ENCODE measurements around the gene CRYL1.

The CRYL1 gene

DNA sequence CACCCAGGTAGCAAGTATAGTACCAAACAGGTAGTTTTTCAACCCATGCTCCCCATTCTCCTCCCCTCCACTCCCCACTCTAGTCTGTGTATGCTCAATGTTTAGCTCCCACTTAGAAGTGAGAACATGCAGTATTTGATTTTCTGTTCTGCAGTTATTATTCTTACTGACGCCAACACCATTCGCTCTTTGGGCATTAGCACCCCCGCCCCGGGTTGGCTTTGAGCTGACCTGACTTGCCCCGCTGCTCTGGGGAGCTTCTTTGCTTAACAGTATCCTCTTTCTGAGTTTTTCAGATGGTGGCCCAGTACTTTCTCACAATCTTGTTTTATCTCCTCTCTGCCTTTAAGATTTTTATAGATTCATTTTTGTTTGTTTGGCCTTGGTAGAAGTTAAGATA, 138.7 kb downstream of the CRYL1 start:
- H3K4me2 ChIP-seq (ENCODE audit: low read length) = no peak overlapping the region
- no peaks in the 10 kb centered on the region for H3K79me2 ChIP-seq (ENCODE audit: control insufficient read depth, low read length)
- H4K20me1 ChIP-seq (ENCODE audit: control insufficient read depth, insufficient read depth, low read depth, low read length) = no peaks in the 10 kb centered on the region
- no peaks in the 10 kb centered on the region for H3F3A ChIP-seq (ENCODE audit: control insufficient read depth, insufficient read depth)
- no peaks in the 10 kb centered on the region for H3K9me3 ChIP-seq (ENCODE audit: control insufficient read depth, insufficient read depth, low read length)
- no peak overlapping the region for H3K4me3 ChIP-seq (ENCODE audit: low read length)
- no peak overlapping the region for H3K27ac ChIP-seq (ENCODE audit: low read depth, low read length)
- TF ChIP-seq CTCF (IDR thresholded peaks at IDR 0.05; ENCODE audit: low read depth, low read length, poor library complexity, severe bottlenecking) = no peak
- TF ChIP-seq EZH2phosphoT487 (IDR thresholded peaks at IDR 0.05; ENCODE audit: borderline replicate concordance, low read length) = no peak
- H3K27me3 ChIP-seq (ENCODE audit: control insufficient read depth, low read length) = no peaks in the 10 kb centered on the region
- H3K9me2 ChIP-seq (replicated peaks; ENCODE audit: control insufficient read depth, low read length) = no peaks in the 10 kb centered on the region
- H3K36me3 ChIP-seq (ENCODE audit: control insufficient read depth, low read length) = no peaks in the 10 kb centered on the region
- no peaks in the 10 kb centered on the region for H3K4me1 ChIP-seq (ENCODE audit: control insufficient read depth, low read length)

DNA sequence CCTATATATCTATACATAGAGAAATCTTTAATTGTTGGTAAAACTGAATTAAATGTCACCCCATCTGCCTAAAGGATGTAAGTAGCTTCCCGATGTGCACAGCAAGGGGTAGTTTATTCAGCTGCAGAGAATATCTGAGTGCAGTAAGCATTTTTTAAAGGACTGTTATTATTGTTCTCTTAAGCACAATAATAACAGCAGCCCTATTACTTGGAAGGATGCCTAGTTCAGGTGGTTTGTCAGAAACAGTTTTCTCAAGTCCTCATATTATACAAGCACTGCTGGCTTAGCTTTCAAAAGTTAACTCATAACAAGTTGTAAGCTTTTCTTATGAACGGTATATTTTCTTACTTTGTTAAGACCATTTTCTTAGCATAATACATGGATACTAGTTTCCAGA, 142.6 kb downstream of the CRYL1 start:
- Histone ChIP-seq H3K79me2 (ENCODE audit: control insufficient read depth, low read length) (no peaks in the 10 kb centered on the region), H3F3A (ENCODE audit: control insufficient read depth, insufficient read depth) (no peaks in the 10 kb centered on the region), H3K4me2 (ENCODE audit: low read length) (no peak overlapping the region), H3K4me1 (ENCODE audit: control insufficient read depth, low read length) (no peaks in the 10 kb centered on the region), H3K9me3 (ENCODE audit: control insufficient read depth, insufficient read depth, low read length) (no peaks in the 10 kb centered on the region), H3K27me3 (ENCODE audit: control insufficient read depth, low read length) (no peaks in the 10 kb centered on the region), H3K4me3 (ENCODE audit: low read length) (no peak overlapping the region), H3K27ac (ENCODE audit: low read depth, low read length) (no peak overlapping the region), H3K9me2 (replicated peaks; ENCODE audit: control insufficient read depth, low read length) (no peaks in the 10 kb centered on the region), H4K20me1 (ENCODE audit: control insufficient read depth, insufficient read depth, low read depth, low read length) (no peaks in the 10 kb centered on the region), H3K36me3 (ENCODE audit: control insufficient read depth, low read length) (no peaks in the 10 kb centered on the region)
- TF ChIP-seq EZH2phosphoT487 (IDR thresholded peaks at IDR 0.05; ENCODE audit: borderline replicate concordance, low read length) = no peak
- no peak for TF ChIP-seq CTCF (IDR thresholded peaks at IDR 0.05; ENCODE audit: low read depth, low read length, poor library complexity, severe bottlenecking)

DNA sequence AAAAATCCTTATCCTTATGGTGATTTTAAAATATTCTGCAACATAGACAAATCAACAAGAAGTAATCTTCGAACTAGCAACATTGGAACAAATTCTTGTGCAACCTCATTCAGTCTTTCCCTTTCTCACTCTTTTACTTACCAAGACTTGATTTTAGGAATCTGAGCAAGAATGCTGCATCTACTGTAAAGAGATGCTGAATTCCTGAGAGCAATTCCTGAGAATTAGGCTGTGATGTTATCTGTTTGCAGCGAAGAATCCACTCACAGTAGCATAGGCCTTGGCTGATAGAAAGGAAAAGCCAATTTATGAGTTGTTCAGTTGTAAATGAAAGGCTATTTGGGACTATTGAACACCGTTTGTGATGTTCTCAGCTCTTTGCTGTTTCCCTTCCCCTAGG, 144.3 kb downstream of the CRYL1 start:
- no peaks in the 10 kb centered on the region for H3K79me2 ChIP-seq (ENCODE audit: control insufficient read depth, low read length)
- H3K4me3 ChIP-seq (ENCODE audit: low read length) = no peak overlapping the region
- no peaks in the 10 kb centered on the region for H3K27me3 ChIP-seq (ENCODE audit: control insufficient read depth, low read length)
- no peak overlapping the region for H3K4me2 ChIP-seq (ENCODE audit: low read length)
- H3K9me2 ChIP-seq (replicated peaks; ENCODE audit: control insufficient read depth, low read length) = no peaks in the 10 kb centered on the region
- no peaks in the 10 kb centered on the region for H3K9me3 ChIP-seq (ENCODE audit: control insufficient read depth, insufficient read depth, low read length)
- no peaks in the 10 kb centered on the region for H4K20me1 ChIP-seq (ENCODE audit: control insufficient read depth, insufficient read depth, low read depth, low read length)
- H3K4me1 ChIP-seq (ENCODE audit: control insufficient read depth, low read length) = no peaks in the 10 kb centered on the region
- no peak overlapping the region for H3K27ac ChIP-seq (ENCODE audit: low read depth, low read length)
- H3K36me3 ChIP-seq (ENCODE audit: control insufficient read depth, low read length) = no peaks in the 10 kb centered on the region
- no peaks in the 10 kb centered on the region for H3F3A ChIP-seq (ENCODE audit: control insufficient read depth, insufficient read depth)
- TF ChIP-seq CTCF (IDR thresholded peaks at IDR 0.05; ENCODE audit: low read depth, low read length, poor library complexity, severe bottlenecking) (no peak), EZH2phosphoT487 (IDR thresholded peaks at IDR 0.05; ENCODE audit: borderline replicate concordance, low read length) (no peak)

DNA sequence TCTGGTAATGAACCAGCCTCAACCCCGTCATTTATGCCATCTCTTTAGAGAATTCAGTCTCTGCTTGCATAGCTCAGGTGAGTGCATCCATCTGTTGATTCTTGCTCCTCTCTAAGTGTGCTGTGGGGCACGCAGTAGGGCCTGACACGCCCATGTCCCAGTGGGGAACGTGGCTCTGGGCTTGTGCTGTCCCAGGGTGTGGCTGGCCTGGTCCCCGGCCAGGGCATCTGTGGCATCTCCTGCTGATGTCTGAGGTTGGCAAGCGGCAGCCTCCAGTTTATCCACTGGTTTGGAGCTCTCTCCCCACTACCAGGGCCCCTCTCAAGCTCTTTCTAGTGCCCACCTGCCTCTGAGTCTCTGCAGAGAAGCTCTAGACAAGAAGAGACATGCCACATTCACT, 146.9 kb downstream of the CRYL1 start:
- H3K27ac ChIP-seq (ENCODE audit: low read depth, low read length) = no peak overlapping the region
- H3K36me3 ChIP-seq (ENCODE audit: control insufficient read depth, low read length) = no peaks in the 10 kb centered on the region
- no peak for TF ChIP-seq EZH2phosphoT487 (IDR thresholded peaks at IDR 0.05; ENCODE audit: borderline replicate concordance, low read length)
- no peak for TF ChIP-seq CTCF (IDR thresholded peaks at IDR 0.05; ENCODE audit: low read depth, low read length, poor library complexity, severe bottlenecking)
- H3K4me2 ChIP-seq (ENCODE audit: low read length) = no peak overlapping the region
- H3K4me1 ChIP-seq (ENCODE audit: control insufficient read depth, low read length) = no peaks in the 10 kb centered on the region
- H3K79me2 ChIP-seq (ENCODE audit: control insufficient read depth, low read length) = no peaks in the 10 kb centered on the region
- no peaks in the 10 kb centered on the region for H4K20me1 ChIP-seq (ENCODE audit: control insufficient read depth, insufficient read depth, low read depth, low read length)
- no peaks in the 10 kb centered on the region for H3F3A ChIP-seq (ENCODE audit: control insufficient read depth, insufficient read depth)
- no peaks in the 10 kb centered on the region for H3K27me3 ChIP-seq (ENCODE audit: control insufficient read depth, low read length)
- no peaks in the 10 kb centered on the region for H3K9me3 ChIP-seq (ENCODE audit: control insufficient read depth, insufficient read depth, low read length)
- H3K9me2 ChIP-seq (replicated peaks; ENCODE audit: control insufficient read depth, low read length) = no peaks in the 10 kb centered on the region
- H3K4me3 ChIP-seq (ENCODE audit: low read length) = no peak overlapping the region
